ENCODE measurements around the gene DNAJA2. TPM values are rescaled to one million over a fixed set of nuclear protein-coding genes. Genes with fewer than 3 reads are reported as not detected.

Gene DNAJA2
- total and polyA plus RNA-seq, 2 donors (not counting 3 experiments of a cell fraction or from before 2014, with no cell fraction given) = 6.4 to 61.4 TPM

DNA sequence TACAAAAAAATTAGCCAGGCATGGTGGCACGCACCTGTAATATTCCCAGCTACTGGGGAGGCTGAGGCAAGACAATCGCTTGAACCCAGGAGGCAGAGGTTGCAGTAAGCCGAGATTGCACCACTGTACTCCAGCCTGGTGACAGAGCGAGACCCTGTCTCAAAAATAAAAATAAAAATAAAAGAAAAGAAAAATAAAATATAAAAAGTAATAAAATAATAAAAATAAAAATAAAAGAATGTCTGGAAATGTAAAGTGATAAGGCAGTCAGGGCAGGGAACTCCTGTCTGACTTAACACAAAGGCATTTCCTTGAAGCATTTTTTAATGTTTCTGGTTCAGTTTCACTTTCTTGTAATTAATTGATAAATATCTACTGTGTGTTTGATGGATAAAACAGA, 34.7 kb upstream of the DNAJA2 start:
- FAIRE-seq = no peak
- no peaks in the 10 kb centered on the region for H3K27me3 ChIP-seq (ENCODE audit: control insufficient read depth in 2 of 2, insufficient read depth in 2 of 2, low read length in 2 of 2)
- H3K4me1 ChIP-seq (ENCODE audit: control insufficient read depth, extremely low read depth, insufficient read depth, low read length) = peaks cover 7% of the 10 kb centered on the region
- H3K4me3 ChIP-seq (replicated peaks in 1 of 3; ENCODE audit: insufficient read depth in 1 of 3, low read depth in 1 of 3, low read length in 3 of 3) = peak overlapping the region in 1 of 3 experiments; percentile 17
- H3K4me2 ChIP-seq (ENCODE audit: insufficient read depth, low read length) = peak overlapping the region; percentile 78
- no TSS peak for BruUV-seq (replicated peaks)
- no peak overlapping the region for H3K27ac ChIP-seq (ENCODE audit: insufficient read depth, low read depth, low read length)
- no peaks in the 10 kb centered on the region for H3K36me3 ChIP-seq (ENCODE audit: control insufficient read depth in 2 of 2, extremely low read depth in 1 of 2, insufficient read depth in 2 of 2, low read length in 2 of 2)
- no peak overlapping the region for H3K9ac ChIP-seq (replicated peaks; ENCODE audit: extremely low read depth, insufficient read depth, low read length)
- H4K20me1 ChIP-seq (replicated peaks; ENCODE audit: control insufficient read depth, extremely low read depth, insufficient read depth, low read length) = no peaks in the 10 kb centered on the region
- POLR2A ChIA-PET = no interaction called here
- H2AFZ ChIP-seq (ENCODE audit: low read depth, low read length) = peak overlapping the region; percentile 88
- CTCF ChIA-PET = interaction anchor here (0.6 to 2.8 kb wide), 5 partner anchors 11 to 1156 kb away, joined by 3 to 11 read pairs (median 4); no protein-coding TSS in a partner anchor
- H3K79me2 ChIP-seq (ENCODE audit: control insufficient read depth, insufficient read depth, low read length) = no peaks in the 10 kb centered on the region
- no peaks in the 10 kb centered on the region for H3K9me1 ChIP-seq (replicated peaks; ENCODE audit: control insufficient read depth, extremely low read depth, insufficient read depth, low read length)
- intact Hi-C loops (cut with micrococcal nuclease) (no loop called here), dilution Hi-C loops (cut with MboI; ENCODE audit: extremely low pct_ligation_motif_present, low sequenced_read_pairs) (no loop called here)
- DNase-seq (ENCODE audit: low read depth, low spot score) = no peak
- no peaks in the 10 kb centered on the region for H3K9me3 ChIP-seq (replicated peaks; ENCODE audit: control insufficient read depth, insufficient read depth, low read length)
- no peak for TF ChIP-seq GATA2 (IDR thresholded peaks at IDR 0.05; ENCODE audit: insufficient read depth, insufficient read length, low read depth, low read length)
- no peak for TF ChIP-seq FOS (IDR thresholded peaks at IDR 0.05; ENCODE audit: borderline replicate concordance, insufficient read depth, low read length)
- TF ChIP-seq, protein P1, sequence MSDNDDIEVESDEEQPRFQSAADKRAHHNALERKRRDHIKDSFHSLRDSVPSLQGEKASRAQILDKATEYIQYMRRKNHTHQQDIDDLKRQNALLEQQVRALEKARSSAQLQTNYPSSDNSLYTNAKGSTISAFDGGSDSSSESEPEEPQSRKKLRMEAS (IDR thresholded peaks at IDR 0.05; ENCODE audit: insufficient read depth, insufficient read length) = no peak
- TF ChIP-seq POLR2A (IDR thresholded peaks at IDR 0.05; ENCODE audit: low read depth, low read length) = no peak
- TF ChIP-seq POLR2AphosphoS5 (IDR thresholded peaks at IDR 0.05; ENCODE audit: insufficient read depth, low read depth, low read length) = no peak
- no peak for TF ChIP-seq MYC (IDR thresholded peaks at IDR 0.05; ENCODE audit: low read depth, low read length)
- TF ChIP-seq EZH2 (IDR thresholded peaks at IDR 0.05; ENCODE audit: borderline replicate concordance, low read depth, low read length, severe bottlenecking) = no peak
- TF ChIP-seq, protein P2, sequence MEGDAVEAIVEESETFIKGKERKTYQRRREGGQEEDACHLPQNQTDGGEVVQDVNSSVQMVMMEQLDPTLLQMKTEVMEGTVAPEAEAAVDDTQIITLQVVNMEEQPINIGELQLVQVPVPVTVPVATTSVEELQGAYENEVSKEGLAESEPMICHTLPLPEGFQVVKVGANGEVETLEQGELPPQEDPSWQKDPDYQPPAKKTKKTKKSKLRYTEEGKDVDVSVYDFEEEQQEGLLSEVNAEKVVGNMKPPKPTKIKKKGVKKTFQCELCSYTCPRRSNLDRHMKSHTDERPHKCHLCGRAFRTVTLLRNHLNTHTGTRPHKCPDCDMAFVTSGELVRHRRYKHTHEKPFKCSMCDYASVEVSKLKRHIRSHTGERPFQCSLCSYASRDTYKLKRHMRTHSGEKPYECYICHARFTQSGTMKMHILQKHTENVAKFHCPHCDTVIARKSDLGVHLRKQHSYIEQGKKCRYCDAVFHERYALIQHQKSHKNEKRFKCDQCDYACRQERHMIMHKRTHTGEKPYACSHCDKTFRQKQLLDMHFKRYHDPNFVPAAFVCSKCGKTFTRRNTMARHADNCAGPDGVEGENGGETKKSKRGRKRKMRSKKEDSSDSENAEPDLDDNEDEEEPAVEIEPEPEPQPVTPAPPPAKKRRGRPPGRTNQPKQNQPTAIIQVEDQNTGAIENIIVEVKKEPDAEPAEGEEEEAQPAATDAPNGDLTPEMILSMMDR (IDR thresholded peaks at IDR 0.05; ENCODE audit: extremely low read depth in 1 of 2, insufficient read depth in 1 of 2, low read depth in 1 of 2, low read length in 2 of 2) = no peak
- no peak for TF ChIP-seq JUN (IDR thresholded peaks at IDR 0.05; ENCODE audit: borderline replicate concordance, insufficient read depth, insufficient read length, low read depth)
